ENCODE measurements around the gene NANOS2.

DNA sequence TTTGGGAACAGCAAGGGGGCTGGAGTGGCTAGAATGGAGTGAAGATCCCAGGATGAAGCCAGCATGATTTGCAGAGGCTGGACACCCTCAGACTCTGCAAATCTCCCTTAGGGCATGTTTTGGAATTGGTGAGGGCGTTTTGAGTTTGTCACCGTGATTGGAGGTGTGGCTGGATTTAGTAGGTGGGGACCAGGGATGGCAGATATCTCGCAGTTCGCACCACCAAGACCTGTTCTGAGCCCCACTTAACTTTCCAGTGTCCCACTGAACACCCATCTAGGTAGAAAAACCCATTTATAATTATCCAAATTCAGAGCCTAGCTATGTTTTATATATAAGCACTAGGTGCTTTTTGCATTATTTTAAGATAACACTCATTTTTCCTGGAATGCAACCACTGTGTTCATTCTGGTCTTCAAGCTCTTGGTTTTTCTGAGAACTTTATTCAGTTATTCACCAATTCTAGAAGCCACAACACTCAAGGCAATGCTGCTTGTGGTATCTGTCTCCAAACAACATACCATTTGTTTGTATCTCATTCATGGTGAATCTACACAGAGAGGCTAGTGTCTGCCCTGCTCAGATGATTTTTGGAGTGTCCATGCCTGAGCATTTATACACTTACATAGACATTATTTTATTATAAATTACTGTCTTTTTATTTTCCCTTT lies 3.0 kb upstream of the NANOS2 start:
- TF ChIP-seq ZNF565 (CRISPR knock-in tag; conservative IDR thresholded peaks at IDR 0.05; ENCODE audit: low read depth) (no peak), ZFP30 (CRISPR knock-in tag; IDR thresholded peaks at IDR 0.05) (no peak), BACH2 (CRISPR knock-in tag; IDR thresholded peaks at IDR 0.05; ENCODE audit: borderline replicate concordance) (no peak), ZC3H10 (CRISPR knock-in tag; IDR thresholded peaks at IDR 0.05) (no peak), ZFP3 (CRISPR knock-in tag; IDR thresholded peaks at IDR 0.05) (no peak), TOX (CRISPR knock-in tag; IDR thresholded peaks at IDR 0.05; ENCODE audit: borderline replicate concordance) (no peak), OSR1 (CRISPR knock-in tag; IDR thresholded peaks at IDR 0.05) (no peak), PPARA (CRISPR knock-in tag; IDR thresholded peaks at IDR 0.05; ENCODE audit: borderline replicate concordance) (no peak)
- TF ChIP-seq, protein P1, sequence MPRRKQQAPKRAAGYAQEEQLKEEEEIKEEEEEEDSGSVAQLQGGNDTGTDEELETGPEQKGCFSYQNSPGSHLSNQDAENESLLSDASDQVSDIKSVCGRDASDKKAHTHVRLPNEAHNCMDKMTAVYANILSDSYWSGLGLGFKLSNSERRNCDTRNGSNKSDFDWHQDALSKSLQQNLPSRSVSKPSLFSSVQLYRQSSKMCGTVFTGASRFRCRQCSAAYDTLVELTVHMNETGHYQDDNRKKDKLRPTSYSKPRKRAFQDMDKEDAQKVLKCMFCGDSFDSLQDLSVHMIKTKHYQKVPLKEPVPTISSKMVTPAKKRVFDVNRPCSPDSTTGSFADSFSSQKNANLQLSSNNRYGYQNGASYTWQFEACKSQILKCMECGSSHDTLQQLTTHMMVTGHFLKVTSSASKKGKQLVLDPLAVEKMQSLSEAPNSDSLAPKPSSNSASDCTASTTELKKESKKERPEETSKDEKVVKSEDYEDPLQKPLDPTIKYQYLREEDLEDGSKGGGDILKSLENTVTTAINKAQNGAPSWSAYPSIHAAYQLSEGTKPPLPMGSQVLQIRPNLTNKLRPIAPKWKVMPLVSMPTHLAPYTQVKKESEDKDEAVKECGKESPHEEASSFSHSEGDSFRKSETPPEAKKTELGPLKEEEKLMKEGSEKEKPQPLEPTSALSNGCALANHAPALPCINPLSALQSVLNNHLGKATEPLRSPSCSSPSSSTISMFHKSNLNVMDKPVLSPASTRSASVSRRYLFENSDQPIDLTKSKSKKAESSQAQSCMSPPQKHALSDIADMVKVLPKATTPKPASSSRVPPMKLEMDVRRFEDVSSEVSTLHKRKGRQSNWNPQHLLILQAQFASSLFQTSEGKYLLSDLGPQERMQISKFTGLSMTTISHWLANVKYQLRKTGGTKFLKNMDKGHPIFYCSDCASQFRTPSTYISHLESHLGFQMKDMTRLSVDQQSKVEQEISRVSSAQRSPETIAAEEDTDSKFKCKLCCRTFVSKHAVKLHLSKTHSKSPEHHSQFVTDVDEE (CRISPR knock-in tag; IDR thresholded peaks at IDR 0.05) = no peak
- TF ChIP-seq, protein P2, sequence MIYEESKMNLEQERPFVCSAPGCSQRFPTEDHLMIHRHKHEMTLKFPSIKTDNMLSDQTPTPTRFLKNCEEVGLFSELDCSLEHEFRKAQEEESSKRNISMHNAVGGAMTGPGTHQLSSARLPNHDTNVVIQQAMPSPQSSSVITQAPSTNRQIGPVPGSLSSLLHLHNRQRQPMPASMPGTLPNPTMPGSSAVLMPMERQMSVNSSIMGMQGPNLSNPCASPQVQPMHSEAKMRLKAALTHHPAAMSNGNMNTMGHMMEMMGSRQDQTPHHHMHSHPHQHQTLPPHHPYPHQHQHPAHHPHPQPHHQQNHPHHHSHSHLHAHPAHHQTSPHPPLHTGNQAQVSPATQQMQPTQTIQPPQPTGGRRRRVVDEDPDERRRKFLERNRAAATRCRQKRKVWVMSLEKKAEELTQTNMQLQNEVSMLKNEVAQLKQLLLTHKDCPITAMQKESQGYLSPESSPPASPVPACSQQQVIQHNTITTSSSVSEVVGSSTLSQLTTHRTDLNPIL (CRISPR knock-in tag; IDR thresholded peaks at IDR 0.05; ENCODE audit: low read depth) = no peak
- TF ChIP-seq, protein P3, sequence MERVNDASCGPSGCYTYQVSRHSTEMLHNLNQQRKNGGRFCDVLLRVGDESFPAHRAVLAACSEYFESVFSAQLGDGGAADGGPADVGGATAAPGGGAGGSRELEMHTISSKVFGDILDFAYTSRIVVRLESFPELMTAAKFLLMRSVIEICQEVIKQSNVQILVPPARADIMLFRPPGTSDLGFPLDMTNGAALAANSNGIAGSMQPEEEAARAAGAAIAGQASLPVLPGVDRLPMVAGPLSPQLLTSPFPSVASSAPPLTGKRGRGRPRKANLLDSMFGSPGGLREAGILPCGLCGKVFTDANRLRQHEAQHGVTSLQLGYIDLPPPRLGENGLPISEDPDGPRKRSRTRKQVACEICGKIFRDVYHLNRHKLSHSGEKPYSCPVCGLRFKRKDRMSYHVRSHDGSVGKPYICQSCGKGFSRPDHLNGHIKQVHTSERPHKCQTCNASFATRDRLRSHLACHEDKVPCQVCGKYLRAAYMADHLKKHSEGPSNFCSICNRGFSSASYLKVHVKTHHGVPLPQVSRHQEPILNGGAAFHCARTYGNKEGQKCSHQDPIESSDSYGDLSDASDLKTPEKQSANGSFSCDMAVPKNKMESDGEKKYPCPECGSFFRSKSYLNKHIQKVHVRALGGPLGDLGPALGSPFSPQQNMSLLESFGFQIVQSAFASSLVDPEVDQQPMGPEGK (CRISPR knock-in tag; IDR thresholded peaks at IDR 0.05; ENCODE audit: borderline replicate concordance) = no peak

Data from SK-N-SH treated with all-trans-retinoic acid at 6 μM for 48 hours (cell line).